Coronary artery (tissue), 2 donors: ENCODE data around the gene KLK14.

Experiments used
- DNase-seq: peaks from one replicate; pipeline ENCODE4 v3.0.0-alpha.2; 2017; ENCODE audit warnings: low spot score
- H3K27ac ChIP-seq, 2 donors: fragments of 200-600 bp; sonication (generic); one replicate each; pipeline ENCODE4 v1.5.1; 2016 to 2019
- H3K4me3 ChIP-seq: fragments of 200-600 bp; sonication (generic); 2 replicates; pipeline ENCODE4 v1.5.1; 2016; ENCODE audit warnings: mild to moderate bottlenecking, moderate library complexity
- CTCF ChIP-seq: fragments of 200-600 bp; sonication (generic); IDR thresholded peaks from one replicate; pipeline ENCODE4 v1.5.1; 2019; ENCODE audit warnings: antibody characterized with exemption

KLK14 gene

GRCh38 chr19:51059715-51060114, 23.0 kb downstream of the KLK14 start:
- no peak overlapping the region for H3K4me3 ChIP-seq
- no peak for DNase-seq
- TF ChIP-seq CTCF: no peak
- H3K27ac ChIP-seq: no peak overlapping the region

- Histone ChIP-seq H3K4me3 (no peak overlapping the region), H3K27ac (no peak overlapping the region)
- TF ChIP-seq CTCF: no peak
- no peak for DNase-seq
Observed at GRCh38 chr19:51055866-51056265, 26.8 kb downstream of the KLK14 start.

- TF ChIP-seq CTCF: no peak
- no peak for DNase-seq
- Histone ChIP-seq H3K4me3 (no peak overlapping the region), H3K27ac (no peak overlapping the region)
Observed at GRCh38 chr19:51047031-51047335, 35.7 kb downstream of the KLK14 start.

- no peak overlapping the region for H3K4me3 ChIP-seq
- DNase-seq: no peak
- no peak for TF ChIP-seq CTCF
- H3K27ac ChIP-seq: no peak overlapping the region
Observed at GRCh38 chr19:51044327-51044726, 38.4 kb downstream of the KLK14 start.

GRCh38 chr19:51043497-51043896, 39.2 kb downstream of the KLK14 start:
- no peak for DNase-seq
- H3K4me3 ChIP-seq: no peak overlapping the region
- no peak overlapping the region for H3K27ac ChIP-seq
- TF ChIP-seq CTCF: no peak

GRCh38 chr19:51040151-51040550, 42.5 kb downstream of the KLK14 start:
- no peak overlapping the region for H3K27ac ChIP-seq
- H3K4me3 ChIP-seq: no peak overlapping the region
- DNase-seq: no peak
- no peak for TF ChIP-seq CTCF

GRCh38 chr19:51036519-51036918, 46.2 kb downstream of the KLK14 start:
- Histone ChIP-seq H3K4me3 (no peak overlapping the region), H3K27ac (no peak overlapping the region)
- no peak for DNase-seq
- no peak for TF ChIP-seq CTCF
